Pulmonary artery endothelial cell (primary cell): Measurements from ENCODE around the gene MUC6. TPM values are rescaled to one million over a fixed set of nuclear protein-coding genes. Genes with fewer than 3 reads are reported as not detected.

Experiments used
- DNase-seq: peaks from one replicate; pipeline ENCODE4 v3.0.0-alpha.2; 2011; ENCODE audit warnings: low read depth, low spot score
- total RNA-seq: library from RNA; depleted of rRNA; stranded (reverse); fragments of >200 nt; gene quantifications from 2 replicates; pipeline ENCODE4 v1.2.3, GENCODE V29; 2014

The MUC6 gene
- total RNA-seq, 1 donor from 2014 or later = not detected

DNA sequence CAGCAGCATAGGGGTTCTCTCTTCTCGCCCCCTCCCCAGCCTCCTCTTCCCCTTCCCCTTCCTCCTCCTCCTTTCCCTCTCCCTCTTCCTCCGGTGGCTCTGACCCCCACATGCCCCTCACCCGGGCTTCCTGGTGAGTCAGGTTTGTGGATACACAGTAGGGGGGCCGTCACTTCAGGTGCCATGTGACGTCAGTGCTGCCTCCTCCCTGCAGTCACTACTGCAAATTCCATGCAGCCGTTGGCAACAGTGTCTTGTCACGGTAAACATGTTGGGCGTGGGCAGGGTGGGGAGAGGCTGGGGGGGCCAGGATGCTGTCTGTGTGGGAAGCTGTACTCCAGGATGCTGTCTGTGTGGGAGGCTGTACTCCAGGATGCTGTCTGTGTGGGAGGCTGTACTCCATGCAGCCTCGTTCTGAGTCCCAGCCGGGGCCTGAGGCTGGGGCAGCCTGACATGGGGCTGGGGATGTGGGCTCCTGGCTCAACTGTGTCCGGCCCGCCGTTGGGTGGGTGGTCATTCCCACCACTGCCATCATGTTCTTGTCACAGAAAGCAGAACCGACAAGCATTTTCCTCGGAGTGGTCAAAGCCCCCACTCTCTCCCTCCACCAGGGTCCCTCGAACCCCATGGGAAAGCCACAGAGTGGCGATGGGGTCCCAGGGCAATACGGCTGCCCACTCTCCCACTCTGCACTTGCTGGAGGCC, 35.8 kb upstream of the MUC6 start:
- peak; percentile 8 for DNase-seq

DNA sequence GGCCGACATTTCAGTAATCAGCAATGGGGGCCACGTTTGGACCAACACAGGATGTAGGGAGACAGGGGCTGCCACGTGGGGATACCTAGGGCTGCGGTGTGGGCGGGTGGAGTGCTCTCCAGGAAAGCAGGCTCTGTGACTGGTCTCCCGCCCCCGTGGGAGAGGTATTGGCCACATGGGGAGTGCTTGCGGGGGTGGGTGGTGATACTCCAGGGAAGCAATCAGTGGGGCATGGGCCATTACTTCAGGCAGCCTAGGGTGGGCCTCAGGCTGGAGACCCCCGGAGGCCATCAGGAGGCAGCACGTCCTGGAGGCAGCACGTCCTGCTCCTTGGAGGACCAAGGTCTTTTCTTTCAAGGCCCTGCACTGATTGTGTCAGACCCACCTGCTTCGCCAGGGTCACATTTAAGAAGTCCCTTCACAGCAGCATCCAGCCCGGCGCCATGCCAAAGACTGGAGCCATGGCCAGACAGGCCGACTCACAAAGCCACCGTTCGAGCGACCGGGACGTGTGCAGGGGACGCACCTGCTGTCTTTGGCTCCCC, 35.1 kb upstream of the MUC6 start:
- DNase-seq = no peak

GRCh38 chr11:1070594-1071462, 34.3 kb upstream of the MUC6 start:
- no peak for DNase-seq

GRCh38 chr11:1069740-1070139, 33.2 kb upstream of the MUC6 start:
- no peak for DNase-seq

DNA sequence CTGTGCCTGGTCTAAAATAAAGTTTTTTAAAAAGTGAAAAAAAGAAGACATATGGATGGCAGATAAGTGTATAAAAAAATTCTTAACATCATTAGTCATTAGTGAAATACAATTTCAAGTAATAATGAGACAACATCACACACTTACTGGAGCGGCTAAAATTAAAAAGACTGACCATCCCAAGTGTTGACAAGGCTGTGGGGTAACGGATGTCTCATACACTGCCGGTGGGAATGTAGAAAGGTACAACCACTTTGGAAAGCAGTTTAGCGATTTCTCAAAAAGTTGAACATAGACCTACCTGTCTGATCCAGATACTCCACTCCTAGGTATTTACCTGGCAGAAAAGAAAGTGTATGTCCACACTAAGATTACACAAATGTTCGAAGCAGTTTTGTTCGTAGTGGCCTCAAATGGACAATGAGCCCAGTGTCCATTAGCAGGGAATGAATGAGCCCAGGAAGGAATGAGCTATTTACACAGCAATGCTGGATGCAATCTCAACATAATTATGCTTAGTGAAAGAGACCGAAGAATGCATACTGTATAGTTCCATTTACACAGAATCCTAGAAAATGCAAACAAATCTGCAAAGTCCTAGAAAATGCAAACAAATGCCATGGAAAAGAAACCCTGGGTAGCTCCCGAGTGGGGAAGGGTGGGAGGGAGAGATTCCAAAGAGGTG, 31.4 kb upstream of the MUC6 start:
- no peak for DNase-seq

GRCh38 chr11:1064167-1064566, 27.6 kb upstream of the MUC6 start:
- no peak for DNase-seq

- no peak for DNase-seq
Measured at GRCh38 chr11:1062075-1062820, 25.7 kb upstream of the MUC6 start.

GRCh38 chr11:1060852-1061616, 24.5 kb upstream of the MUC6 start:
- no peak for DNase-seq

DNA sequence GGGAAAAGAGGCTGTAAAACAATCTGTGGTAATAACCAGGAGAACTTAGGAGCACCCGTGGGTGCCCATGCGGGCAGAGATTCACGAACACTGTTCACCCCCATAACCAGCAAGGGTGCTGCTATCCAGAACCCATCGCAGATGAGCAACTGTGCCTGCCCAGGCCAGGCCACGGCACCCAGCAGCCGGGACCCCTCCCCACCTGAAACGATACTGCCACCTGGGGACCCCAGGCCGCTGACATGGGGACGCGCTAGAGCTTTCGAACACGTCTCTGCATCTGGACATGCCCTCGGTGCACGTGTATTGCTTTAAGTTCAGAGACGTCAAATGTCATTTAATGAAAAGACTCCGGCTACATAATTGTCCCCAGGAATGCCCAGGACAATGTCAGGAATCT, 23.9 kb upstream of the MUC6 start:
- no peak for DNase-seq

DNA sequence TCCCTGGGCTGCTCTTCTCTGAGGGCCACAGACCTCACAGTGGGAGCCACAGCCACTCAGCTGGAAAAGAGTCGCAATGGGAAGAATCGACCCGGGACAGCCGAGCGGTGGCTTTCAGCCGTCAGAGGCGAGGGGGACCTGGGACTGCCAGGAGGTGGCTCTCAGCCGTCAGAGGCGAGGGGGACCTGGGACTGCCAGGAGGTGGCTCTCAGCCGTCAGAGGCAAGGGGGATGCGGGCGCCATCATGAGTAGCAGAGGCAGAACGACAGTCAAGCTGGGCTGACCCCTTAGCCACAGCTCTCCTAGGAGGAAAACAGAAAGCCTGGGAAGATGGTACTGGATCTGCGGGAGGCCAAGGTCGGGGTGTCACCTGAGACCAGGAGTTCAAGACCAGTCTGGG, 23.2 kb upstream of the MUC6 start:
- no peak for DNase-seq

GRCh38 chr11:1057806-1058205, 21.3 kb upstream of the MUC6 start:
- DNase-seq = no peak

- no peak for DNase-seq
Measured at GRCh38 chr11:1055990-1056771, 19.7 kb upstream of the MUC6 start.

DNA sequence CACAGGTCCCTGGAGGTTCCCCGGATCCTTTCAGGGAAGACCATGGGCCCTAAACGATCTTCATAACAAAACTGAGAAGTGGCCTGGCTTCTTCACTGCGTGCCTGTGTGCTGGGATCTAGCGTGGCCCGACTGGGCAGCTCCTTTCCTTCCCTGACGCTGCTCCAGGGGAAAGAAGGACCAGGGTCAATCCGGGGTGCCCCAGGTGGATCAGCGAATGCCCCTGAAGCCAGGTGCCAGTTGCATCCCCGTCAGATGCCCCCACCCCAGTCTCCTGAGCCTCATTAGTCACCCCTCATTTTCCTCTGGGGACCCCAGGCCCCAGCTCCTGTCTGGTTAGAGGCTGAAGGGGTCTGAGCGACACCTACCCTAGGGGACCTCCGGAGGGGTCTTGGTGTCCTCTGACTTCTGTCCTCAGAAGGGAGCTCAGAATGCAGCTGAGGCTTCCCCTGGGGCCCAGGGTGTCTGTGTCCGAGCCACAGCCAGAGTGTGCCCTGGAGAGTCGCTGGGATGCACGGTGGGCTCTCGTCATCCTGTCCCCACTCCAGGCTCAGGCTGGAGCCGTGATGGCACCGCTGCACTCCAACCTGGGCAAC, 18.7 kb upstream of the MUC6 start:
- DNase-seq = no peak

DNA sequence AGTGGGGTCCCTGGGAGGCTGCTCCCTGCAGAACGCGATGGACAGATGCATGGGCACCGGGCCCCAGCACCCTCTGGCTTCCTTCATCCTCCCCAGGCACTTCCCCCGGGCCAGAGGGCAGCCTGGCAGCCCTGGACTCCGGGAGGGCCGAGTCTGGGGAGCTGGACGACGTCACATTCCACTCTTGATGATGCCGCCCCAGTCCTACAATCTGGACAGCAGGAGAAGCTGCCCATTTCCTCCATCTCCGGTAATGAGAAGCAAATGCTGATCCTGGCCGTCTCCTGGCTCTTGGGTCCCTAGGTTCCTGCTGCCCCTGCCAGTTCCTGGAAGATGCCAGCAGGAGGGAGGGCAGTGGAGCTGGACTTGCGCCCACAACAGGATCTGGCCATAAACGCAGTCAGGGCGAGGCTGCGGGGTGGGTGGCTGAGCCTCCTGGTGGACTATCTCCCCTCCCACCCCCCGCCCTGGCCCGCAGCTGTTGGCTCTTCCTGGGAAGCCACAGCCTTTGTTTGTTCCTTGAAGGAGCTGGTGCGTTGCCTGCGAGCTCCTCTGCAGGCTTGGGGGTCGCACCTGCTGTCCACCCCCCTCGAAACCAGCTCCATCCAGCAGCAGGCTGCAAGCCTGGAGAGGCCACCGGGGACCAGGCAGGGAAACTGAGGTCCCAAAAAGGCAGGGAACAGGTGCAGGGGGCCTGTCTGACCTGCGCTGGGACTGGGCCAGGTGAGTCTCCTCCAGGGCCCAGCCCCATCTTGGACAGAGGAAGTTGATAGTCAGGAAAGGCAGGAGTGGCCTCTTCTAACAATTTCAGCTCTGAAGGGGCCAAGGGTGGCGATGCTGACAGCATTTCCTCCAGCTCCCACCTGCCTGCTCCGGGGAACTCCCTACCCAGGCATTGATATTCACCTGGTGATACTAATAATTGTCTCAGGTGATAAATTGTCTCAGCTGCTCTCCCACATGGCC, 17.9 kb upstream of the MUC6 start:
- DNase-seq = no peak

DNA sequence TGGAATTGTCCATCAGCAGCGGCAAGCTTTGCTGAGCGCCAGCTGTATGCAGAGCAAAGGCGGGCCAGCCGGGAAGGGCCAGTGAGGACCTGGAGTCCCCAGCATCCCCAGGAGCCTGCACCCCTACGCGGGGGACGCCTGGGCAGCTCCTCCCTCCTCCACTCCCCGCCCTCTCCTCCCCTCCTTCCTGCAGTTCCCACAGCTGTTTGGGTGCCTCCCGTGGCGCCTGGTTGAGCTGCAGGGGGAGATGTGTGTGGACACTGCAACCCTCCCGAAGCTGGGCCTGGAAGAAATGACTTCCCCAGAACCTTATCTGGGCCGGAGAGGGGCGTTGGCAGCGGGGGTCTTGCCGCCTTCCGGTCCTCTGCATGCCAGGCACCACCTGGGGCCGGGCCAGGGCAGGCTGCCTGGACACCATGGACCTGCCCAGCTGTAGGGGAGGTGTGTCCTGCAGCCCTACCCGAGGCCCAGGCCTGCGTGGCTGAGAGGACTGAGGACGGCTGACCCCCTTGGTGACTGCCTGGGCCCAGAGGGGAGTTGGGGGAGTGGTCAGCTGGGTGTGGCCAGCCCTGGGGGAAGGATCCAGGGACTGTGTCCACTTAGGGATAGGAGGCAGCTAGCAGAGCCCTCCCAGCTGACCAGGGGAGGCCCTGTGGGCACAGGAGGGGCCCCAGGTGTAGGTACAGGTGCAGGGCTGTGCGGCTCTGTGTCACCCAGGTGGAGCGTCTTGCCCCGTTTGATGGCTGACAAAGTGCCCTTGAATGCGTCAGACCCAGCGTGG, 16.8 kb upstream of the MUC6 start:
- DNase-seq = no peak

DNA sequence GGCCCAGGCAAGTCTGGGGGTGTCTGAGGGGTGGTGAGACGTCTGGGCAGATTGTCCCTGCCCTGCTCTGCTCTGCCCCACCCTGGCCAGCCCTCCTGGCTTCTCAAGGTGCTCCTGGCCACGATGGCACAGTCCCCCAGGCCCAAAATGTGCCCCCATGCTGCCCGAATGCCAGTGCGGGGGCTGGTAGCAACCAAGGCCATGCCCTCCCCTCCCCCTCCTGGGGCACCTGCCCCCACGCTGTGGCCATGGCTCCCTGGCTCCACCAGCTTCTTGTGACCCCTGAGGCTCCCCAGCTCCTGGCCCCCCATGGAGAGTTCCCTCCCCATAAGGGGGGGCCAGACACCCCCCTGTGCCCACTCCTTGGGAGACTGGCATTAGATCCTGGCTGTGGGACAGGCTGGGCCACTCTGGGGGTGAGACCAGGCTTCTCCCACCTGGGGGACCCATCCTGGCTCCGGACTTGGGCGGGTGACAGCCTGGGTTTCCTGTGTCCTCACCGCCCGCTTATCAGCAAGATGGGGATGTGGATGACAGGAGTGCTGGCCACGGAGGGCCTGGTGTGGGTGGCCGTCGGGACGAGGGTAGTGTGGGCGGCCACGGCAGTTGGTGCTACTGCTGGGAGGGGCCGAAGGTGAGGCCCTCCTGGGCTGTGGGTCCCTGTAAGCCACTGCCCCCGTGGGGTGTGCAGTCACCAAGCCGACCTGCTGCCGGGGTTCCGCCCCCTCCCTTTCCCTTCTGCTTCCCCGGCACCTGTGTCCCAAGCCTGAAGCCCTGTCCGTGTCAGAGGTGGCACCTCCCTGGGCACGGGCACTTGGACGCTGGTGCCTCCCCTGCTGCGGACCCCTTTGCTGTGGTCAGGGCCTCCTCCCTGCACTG, 15.9 kb upstream of the MUC6 start:
- DNase-seq = no peak
